Erythroblast (primary cell): ENCODE measurements around the gene ATG9B.
A peak's percentile ranks its signal among the peaks of the same experiment; 100 is the strongest.

Source experiments
- DNase-seq, 2 experiments: peaks; one replicate each; lab custom pipeline; 2025; lab: John Stamatoyannopoulos, UW
- GATA1 ChIP-seq: IDR thresholded peaks from 2 replicates; pipeline ENCODE4 v1.6.1; 2011; ENCODE audit warnings: low read depth, mild to moderate bottlenecking, control low read depth, low read length, moderate library complexity
- POLR2A ChIP-seq: IDR thresholded peaks from 2 replicates; pipeline ENCODE4 v1.6.1; 2011; ENCODE audit warnings: mild to moderate bottlenecking, low read length

The ATG9B gene

GRCh38 chr7:150967349-150967748 is 56.9 kb downstream of the ATG9B start:
- TF ChIP-seq GATA1 (no peak), POLR2A (no peak)
- DNase-seq, result no peak

DNA sequence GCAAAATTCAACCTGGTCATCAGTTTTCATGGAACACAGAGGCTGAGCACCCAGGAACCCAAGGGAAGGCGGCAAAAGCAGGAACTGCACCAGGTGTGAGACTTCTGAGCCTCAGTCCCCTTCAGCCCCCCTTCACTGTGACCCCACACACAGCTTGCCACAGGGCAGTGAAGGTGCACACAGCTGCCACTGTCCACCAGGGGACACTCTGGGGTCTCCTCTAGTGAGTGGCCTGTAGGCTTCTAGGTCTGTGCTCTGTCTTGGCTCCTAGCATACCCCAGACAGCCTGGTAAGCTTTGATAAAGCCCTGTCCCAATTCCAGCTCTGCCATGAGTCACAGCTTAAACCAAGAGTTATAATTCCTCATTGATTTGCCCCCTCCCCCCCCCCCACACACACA is 58.3 kb downstream of the ATG9B start:
- peak; percentile 68 to 73 for DNase-seq
- TF ChIP-seq GATA1, result no peak
- no peak for TF ChIP-seq POLR2A

- peak in 1 of 2 experiments; percentile 35 for DNase-seq
- TF ChIP-seq GATA1, result no peak
- TF ChIP-seq POLR2A, result no peak
Measured at GRCh38 chr7:150965273-150965830, 58.9 kb downstream of the ATG9B start.
